ENCODE data around the gene B3GNT3.

- TF ChIP-seq CTCF (IDR thresholded peaks at IDR 0.05; ENCODE audit: insufficient read depth, low read depth, low read length) (no peak), EZH2 (IDR thresholded peaks at IDR 0.05; ENCODE audit: insufficient read depth, low read length) (no peak)
Observed at GRCh38 chr19:17803264-17803896, 8.4 kb downstream of the B3GNT3 start.

All from astrocyte (in vitro differentiated cells and primary cell).